Measurements from ENCODE around the gene CCDC28B.

CCDC28B gene

DNA sequence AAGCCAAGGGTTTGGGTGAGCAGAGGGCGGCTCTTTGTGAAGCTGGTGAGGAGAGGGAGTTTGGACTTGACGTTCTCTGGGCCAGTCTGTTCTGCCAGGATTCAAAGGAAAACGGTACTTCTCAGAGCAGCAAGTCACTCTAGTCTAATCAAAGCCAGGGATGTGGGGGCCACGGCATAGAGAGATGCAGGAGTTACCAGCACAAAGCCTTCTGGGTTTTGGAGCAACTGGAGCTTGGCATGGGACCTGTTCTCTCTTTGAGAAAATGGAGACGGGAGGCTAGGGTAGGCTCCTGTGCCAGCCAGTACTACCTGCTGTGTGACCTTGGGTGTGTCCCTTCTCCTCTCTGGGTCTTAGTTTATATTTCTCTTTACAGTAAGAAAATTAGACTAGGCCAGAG, 18.8 kb upstream of the CCDC28B start:
- H3K4me3 ChIP-seq (ENCODE audit: low read length) = peak overlapping the region; percentile 80
- no peak for DNase-seq (ENCODE audit: low read depth)
- TF ChIP-seq, protein P1, sequence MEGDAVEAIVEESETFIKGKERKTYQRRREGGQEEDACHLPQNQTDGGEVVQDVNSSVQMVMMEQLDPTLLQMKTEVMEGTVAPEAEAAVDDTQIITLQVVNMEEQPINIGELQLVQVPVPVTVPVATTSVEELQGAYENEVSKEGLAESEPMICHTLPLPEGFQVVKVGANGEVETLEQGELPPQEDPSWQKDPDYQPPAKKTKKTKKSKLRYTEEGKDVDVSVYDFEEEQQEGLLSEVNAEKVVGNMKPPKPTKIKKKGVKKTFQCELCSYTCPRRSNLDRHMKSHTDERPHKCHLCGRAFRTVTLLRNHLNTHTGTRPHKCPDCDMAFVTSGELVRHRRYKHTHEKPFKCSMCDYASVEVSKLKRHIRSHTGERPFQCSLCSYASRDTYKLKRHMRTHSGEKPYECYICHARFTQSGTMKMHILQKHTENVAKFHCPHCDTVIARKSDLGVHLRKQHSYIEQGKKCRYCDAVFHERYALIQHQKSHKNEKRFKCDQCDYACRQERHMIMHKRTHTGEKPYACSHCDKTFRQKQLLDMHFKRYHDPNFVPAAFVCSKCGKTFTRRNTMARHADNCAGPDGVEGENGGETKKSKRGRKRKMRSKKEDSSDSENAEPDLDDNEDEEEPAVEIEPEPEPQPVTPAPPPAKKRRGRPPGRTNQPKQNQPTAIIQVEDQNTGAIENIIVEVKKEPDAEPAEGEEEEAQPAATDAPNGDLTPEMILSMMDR (conservative IDR thresholded peaks at IDR 0.05; ENCODE audit: low read length) = no peak

DNA sequence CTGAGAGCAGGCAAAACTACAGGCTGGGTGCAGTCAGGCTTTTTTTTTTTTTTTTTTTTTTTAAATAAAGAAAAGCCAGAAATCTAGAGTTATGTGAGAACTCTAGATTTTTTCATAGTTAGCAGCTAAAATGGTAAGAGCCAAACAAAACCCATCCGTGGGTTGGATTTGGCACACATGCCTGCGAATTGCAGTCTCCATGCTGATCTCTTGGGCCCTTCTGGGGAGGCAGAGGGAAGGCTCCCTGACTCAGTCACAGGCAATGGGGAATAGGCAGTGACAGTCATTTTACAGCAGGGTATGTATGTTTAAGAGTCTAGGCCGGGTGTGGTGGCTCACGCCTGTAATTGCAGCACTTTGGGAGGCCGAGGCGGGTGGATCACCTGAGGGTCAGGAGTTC, 18.3 kb upstream of the CCDC28B start:
- peak overlapping the region; percentile 80 for H3K4me3 ChIP-seq (ENCODE audit: low read length)
- no peak for DNase-seq (ENCODE audit: low read depth)
- TF ChIP-seq, protein P1 (conservative IDR thresholded peaks at IDR 0.05; ENCODE audit: low read length) = no peak

DNA sequence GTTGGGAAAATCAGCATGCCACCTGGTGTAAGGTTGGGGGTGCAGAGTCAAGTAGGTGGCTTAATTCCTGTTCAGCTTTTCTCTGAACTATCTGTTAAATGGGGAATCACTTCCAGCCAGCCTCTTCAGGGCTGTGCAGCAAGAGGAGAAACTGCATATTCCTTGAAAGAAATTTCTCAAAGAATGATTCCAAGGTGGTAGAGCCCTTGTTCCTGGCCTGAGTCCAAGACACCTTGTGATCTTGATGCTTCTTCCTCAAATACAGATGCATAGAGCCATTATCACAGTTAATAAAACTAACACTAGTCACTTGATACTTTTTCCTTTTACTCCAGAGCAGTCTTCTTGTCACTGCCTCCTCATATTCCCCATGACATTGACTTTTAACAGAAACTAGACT, 15.7 kb upstream of the CCDC28B start:
- H3K4me3 ChIP-seq (ENCODE audit: low read length) = no peak overlapping the region
- no peak for DNase-seq (ENCODE audit: low read depth)
- TF ChIP-seq, protein P1 (conservative IDR thresholded peaks at IDR 0.05; ENCODE audit: low read length) = no peak

DNA sequence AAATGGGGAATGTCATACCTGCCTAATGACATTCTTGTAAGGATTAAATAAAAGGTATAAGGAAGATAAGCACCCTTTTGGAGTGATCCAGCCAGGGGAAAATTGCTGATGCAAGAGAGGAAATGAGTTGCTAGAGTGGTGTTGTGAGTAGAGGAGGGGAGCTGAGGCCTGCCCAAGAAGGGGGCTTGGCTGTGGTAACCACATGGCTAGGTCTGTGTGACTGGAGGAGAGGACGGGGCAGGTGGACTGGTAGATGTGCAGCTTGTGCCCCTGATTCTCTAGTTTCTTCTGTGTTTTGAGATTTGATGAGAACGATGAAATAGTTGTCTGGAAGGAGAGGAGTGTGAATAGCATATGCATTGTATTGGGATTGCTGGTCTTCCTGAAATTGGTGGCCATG, 14.3 kb upstream of the CCDC28B start:
- no peak overlapping the region for H3K4me3 ChIP-seq (ENCODE audit: low read length)
- TF ChIP-seq, protein P1 (conservative IDR thresholded peaks at IDR 0.05; ENCODE audit: low read length) = no peak
- DNase-seq (ENCODE audit: low read depth) = no peak

DNA sequence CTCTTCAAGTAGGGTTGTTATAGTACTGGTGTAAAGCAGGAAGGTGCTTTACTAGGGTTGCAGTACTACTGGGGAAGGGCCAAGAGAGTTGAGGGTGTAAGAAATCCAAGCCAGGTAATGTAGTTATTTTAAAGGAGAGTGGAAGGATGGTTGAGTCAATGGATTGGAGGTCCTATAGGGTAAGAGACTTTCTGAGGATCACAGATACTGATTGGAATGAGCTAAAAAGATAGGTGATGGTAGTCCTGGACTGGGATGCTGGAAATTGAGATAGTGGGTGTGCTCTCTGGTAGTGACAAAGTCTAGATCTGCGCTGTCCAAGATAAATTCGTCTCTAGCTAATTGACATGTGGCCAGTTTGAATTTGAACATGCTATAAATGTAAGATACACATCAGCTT, 13.9 kb upstream of the CCDC28B start:
- no peak for DNase-seq (ENCODE audit: low read depth)
- TF ChIP-seq, protein P1 (conservative IDR thresholded peaks at IDR 0.05; ENCODE audit: low read length) = no peak
- no peak overlapping the region for H3K4me3 ChIP-seq (ENCODE audit: low read length)

DNA sequence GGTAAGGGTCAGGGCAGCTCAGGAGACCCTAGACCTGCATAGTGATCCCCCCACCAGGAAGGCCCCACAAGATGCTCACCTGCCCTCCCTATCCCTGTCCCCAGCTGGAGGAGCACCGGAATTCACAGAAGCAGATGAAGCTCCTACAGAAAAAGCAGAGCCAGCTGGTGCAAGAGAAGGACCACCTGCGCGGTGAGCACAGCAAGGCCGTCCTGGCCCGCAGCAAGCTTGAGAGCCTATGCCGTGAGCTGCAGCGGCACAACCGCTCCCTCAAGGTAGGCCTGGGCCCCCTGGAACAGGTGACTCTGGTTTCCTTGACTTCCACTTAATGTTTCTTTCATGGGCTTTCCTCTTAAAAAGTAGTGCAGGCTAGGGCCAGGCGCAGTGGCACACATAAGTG, 12.5 kb upstream of the CCDC28B start:
- TF ChIP-seq, protein P1 (conservative IDR thresholded peaks at IDR 0.05; ENCODE audit: low read length) = no peak
- no peak for DNase-seq (ENCODE audit: low read depth)
- no peak overlapping the region for H3K4me3 ChIP-seq (ENCODE audit: low read length)

DNA sequence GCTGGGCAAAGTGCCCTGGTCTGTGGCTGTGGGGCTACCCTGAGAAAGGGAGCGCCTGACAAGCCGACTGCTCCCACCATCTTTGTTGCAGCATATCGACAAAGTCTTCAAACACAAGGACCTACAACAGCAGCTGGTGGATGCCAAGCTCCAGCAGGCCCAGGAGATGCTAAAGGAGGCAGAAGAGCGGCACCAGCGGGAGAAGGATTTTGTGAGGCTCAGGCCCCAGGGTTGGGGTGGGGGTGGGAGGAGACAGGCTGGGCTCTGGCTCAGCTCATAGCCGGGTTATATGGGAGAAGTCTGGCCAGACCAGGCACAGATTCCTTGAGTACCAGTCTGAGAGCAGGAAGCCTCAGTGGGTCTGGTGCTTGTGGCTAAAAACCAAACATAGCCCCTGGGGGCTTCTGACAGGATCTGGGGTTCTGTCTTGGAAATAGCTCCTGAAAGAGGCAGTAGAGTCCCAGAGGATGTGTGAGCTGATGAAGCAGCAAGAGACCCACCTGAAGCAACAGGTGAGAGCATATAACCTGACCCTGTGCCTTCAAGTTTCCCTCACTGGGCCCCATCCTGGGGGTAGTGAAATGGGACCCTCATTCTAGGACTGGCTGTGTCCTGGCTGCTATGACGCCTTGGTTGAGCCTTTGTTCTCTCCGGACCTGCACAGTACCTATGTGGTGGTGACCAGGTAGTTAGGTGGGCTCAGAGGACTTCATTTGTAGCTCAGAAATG, 8.0 kb upstream of the CCDC28B start:
- H3K4me3 ChIP-seq (ENCODE audit: low read length) = no peak overlapping the region
- TF ChIP-seq, protein P1 (conservative IDR thresholded peaks at IDR 0.05; ENCODE audit: low read length) = no peak
- no peak for DNase-seq (ENCODE audit: low read depth)

All from AG10803 (cell line).